Mesothelial cell of epicardium (in vitro differentiated cells): Measurements from ENCODE around the gene YAP1. TPM values are rescaled to one million over a fixed set of nuclear protein-coding genes. Genes with fewer than 3 reads are reported as not detected.

Experiments used
- DNase-seq, 2 experiments: peaks; one replicate each; pipeline ENCODE4 v3.0.0; 2021; ENCODE audit warnings: low spot score in 2 of 2; ENCODE audit not compliant: unreplicated experiment in 2 of 2
- H3K27ac Mint-ChIP-seq: 2 replicates; pipeline ENCODE4 v1.8.0; 2021; ENCODE audit warnings: mixed read lengths
- H3K27me3 Mint-ChIP-seq: 2 replicates; pipeline ENCODE4 v1.8.0; 2021; ENCODE audit warnings: low read depth, mixed read lengths
- H3K36me3 Mint-ChIP-seq: 2 replicates; pipeline ENCODE4 v1.8.0; 2021; ENCODE audit warnings: mixed read lengths
- H3K4me1 Mint-ChIP-seq: 2 replicates; pipeline ENCODE4 v1.8.0; 2021; ENCODE audit warnings: mixed read lengths
- H3K4me3 Mint-ChIP-seq: 2 replicates; pipeline ENCODE4 v1.8.0; 2021; ENCODE audit warnings: mild to moderate bottlenecking, moderate library complexity, mixed read lengths
- H3K9me3 Mint-ChIP-seq: 2 replicates; pipeline ENCODE4 v1.8.0; 2021; ENCODE audit warnings: mixed read lengths
- total RNA-seq: library from RNA; stranded (reverse); gene quantifications from 3 replicates; pipeline ENCODE4 v1.2.1, GENCODE V29; 2021
- TF ChIP-seq, protein P1 (sequence below): fragments of 200-600 bp; sonication (generic); IDR thresholded peaks from one replicate; pipeline ENCODE4 v1.5.0; 2021; ENCODE audit warnings: antibody characterized with exemption; ENCODE audit not compliant: unreplicated experiment

Gene YAP1
- total RNA-seq, 1 donor from 2014 or later, result 194 TPM

DNA sequence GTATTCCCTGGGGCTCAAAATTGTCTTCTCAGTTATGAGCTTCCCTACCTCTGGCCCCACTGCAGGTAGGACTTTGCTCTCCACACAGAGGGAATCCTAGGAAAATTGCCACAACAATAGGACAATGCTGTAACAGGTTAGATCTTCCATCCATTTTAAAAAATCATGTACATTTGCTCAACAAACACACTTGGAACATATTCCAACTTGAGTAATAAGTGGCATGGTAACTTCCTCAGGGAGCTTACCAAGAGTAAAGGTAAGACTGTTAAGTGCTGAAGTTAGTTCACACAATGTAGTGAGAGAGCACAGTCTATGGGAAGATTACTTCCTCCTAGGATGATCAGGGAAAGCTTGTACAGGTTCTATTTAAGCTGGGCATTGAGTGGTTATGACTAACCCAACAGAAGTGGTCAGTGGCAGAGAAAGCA is 128.2 kb downstream of the YAP1 start:
- no peak for DNase-seq
- no peak overlapping the region for H3K27ac Mint-ChIP-seq
- H3K4me1 Mint-ChIP-seq, result peaks cover 16% of the 10 kb centered on the region
- no peaks in the 10 kb centered on the region for H3K9me3 Mint-ChIP-seq
- TF ChIP-seq, protein P1, sequence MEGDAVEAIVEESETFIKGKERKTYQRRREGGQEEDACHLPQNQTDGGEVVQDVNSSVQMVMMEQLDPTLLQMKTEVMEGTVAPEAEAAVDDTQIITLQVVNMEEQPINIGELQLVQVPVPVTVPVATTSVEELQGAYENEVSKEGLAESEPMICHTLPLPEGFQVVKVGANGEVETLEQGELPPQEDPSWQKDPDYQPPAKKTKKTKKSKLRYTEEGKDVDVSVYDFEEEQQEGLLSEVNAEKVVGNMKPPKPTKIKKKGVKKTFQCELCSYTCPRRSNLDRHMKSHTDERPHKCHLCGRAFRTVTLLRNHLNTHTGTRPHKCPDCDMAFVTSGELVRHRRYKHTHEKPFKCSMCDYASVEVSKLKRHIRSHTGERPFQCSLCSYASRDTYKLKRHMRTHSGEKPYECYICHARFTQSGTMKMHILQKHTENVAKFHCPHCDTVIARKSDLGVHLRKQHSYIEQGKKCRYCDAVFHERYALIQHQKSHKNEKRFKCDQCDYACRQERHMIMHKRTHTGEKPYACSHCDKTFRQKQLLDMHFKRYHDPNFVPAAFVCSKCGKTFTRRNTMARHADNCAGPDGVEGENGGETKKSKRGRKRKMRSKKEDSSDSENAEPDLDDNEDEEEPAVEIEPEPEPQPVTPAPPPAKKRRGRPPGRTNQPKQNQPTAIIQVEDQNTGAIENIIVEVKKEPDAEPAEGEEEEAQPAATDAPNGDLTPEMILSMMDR, result no peak
- H3K27me3 Mint-ChIP-seq, result no peaks in the 10 kb centered on the region
- H3K36me3 Mint-ChIP-seq, result peaks cover 3% of the 10 kb centered on the region
- H3K4me3 Mint-ChIP-seq, result no peak overlapping the region

DNA sequence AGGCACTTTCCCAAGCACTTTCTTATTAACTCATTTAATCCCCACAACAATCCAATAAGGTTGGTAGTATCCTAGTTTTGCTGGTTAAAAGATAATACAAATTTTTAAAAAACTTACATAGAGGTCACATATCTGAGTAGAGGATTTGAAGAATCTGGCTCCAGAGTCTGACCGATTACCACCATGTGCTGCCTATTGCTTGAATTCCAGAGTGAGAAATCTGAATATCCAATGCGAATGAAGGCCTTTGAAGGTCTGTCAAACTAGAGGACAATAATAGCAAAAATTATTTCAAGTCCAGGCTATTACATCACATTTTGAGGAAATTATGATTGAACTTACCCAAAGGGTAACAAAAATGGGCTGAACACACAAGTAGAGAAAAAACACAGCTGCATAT is 129.2 kb downstream of the YAP1 start:
- no peak overlapping the region for H3K27ac Mint-ChIP-seq
- H3K4me1 Mint-ChIP-seq, result peaks cover 16% of the 10 kb centered on the region
- no peaks in the 10 kb centered on the region for H3K27me3 Mint-ChIP-seq
- H3K4me3 Mint-ChIP-seq, result no peak overlapping the region
- no peak for DNase-seq
- H3K9me3 Mint-ChIP-seq, result no peaks in the 10 kb centered on the region
- TF ChIP-seq, protein P1, result no peak
- no peaks in the 10 kb centered on the region for H3K36me3 Mint-ChIP-seq

DNA sequence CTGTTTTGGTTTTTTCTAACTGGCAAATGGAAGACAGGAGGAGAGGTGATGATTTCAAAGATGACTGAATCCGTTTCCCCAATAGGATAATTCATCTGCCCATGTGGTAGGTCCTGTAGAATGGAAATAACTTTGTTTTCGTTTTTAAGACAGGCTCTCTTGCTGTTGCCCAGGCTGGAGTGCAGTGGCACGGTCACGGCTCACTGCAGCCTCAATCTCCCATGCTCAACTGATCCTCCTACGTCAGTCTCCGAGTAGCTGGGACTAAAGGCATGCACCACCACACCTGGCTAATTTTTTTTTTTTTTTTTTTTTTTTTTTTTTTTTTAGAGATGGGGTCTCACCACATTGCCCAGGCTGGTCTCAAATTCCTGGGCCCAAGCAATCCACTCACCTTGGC is 129.7 kb downstream of the YAP1 start:
- H3K36me3 Mint-ChIP-seq, result no peaks in the 10 kb centered on the region
- DNase-seq, result no peak
- no peaks in the 10 kb centered on the region for H3K9me3 Mint-ChIP-seq
- TF ChIP-seq, protein P1, result no peak
- no peak overlapping the region for H3K27ac Mint-ChIP-seq
- H3K4me3 Mint-ChIP-seq, result no peak overlapping the region
- peaks cover 13% of the 10 kb centered on the region for H3K4me1 Mint-ChIP-seq
- H3K27me3 Mint-ChIP-seq, result no peaks in the 10 kb centered on the region

DNA sequence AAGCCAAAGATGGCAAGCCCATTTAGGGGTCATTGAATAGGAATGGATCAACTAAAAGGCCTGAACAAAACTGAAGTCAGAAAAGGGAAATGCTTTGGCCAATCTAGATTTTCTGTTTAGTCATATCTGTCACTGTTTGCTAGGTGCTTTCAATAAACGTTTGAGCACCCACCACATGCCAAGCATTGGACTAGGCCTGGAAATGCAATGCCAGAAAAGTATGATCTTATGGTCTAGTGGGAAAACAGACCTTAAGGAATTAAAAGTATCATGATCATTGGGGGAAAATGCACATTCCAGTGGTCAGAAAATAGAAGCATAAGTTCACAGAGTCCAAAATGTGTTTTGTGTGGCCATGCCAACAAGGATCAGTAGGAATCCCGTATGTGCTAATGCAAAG is 130.3 kb downstream of the YAP1 start:
- H3K36me3 Mint-ChIP-seq, result no peaks in the 10 kb centered on the region
- H3K9me3 Mint-ChIP-seq, result no peaks in the 10 kb centered on the region
- no peak overlapping the region for H3K27ac Mint-ChIP-seq
- H3K4me1 Mint-ChIP-seq, result peaks cover 8% of the 10 kb centered on the region
- no peaks in the 10 kb centered on the region for H3K27me3 Mint-ChIP-seq
- TF ChIP-seq, protein P1, result no peak
- no peak for DNase-seq
- no peak overlapping the region for H3K4me3 Mint-ChIP-seq

DNA sequence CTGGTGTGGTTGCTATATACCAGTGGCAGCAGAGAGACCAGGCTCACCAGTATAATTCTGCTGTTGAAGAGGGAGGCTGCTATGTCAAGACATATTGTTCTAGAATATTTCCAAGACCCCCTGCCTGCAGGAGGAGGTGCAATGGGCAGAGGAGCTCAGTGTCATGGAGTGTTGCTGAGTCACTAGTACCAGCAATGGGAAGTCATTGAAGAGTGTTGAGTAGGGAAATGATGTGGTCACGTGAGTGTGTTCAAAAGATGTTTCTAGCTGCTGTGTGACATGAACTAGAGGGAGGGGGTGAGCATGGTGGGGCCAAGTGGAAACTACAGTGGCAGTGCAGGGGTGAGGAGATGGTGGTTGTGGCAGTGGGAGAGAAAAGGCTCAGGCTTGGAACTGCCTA is 130.8 kb downstream of the YAP1 start:
- Mint-ChIP-seq H3K27ac (no peak overlapping the region), H3K4me3 (no peak overlapping the region), H3K27me3 (no peaks in the 10 kb centered on the region), H3K9me3 (no peaks in the 10 kb centered on the region), H3K4me1 (peaks cover 6% of the 10 kb centered on the region), H3K36me3 (no peaks in the 10 kb centered on the region)
- DNase-seq, result no peak
- TF ChIP-seq, protein P1, result no peak

DNA sequence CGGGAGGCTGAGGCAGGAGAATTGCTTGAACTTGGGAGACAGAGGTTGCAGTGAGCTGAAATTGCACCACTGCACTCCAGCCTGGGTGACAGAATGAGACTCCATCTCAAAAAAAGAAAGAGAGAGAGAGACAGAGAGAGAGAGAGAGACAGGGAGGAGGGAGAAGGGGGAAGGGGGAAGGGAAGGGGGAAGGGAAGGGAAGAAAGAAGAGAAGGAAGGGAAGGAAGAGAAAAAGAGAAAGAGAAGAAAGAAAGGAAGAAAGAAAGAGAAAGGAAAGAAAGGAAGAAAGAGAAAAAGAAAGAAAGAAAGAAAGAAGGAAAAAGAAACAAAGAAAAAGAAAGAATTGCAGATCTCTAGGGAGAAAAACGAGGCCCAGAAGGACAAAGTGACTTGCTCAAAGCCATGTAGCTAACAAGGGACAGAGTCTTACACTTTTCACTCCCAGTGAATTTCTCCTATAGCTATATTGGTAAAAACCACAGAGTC is 133.2 kb downstream of the YAP1 start:
- Mint-ChIP-seq H3K27ac (no peak overlapping the region), H3K4me3 (no peak overlapping the region), H3K36me3 (no peaks in the 10 kb centered on the region), H3K27me3 (no peaks in the 10 kb centered on the region), H3K4me1 (no peaks in the 10 kb centered on the region), H3K9me3 (peaks cover 2% of the 10 kb centered on the region)
- TF ChIP-seq, protein P1, result no peak
- no peak for DNase-seq
